ENCODE data around the gene OR5L1. TPM values are rescaled to one million over a fixed set of nuclear protein-coding genes. Genes with fewer than 3 reads are reported as not detected.

Gene OR5L1
- total RNA-seq (not detected), polyA plus RNA-seq (not detected)

GRCh38 chr11:55811067-55811466 is at the start of gene OR5L1:
Gene OR5L1 (plus strand): TSS chr11:55811367. CDS start chr11:55811467, 100 bp downstream.
- POLR2A ChIA-PET: no interaction called here
- H3K27me3 ChIP-seq (ENCODE audit: insufficient read depth, low read length, poor library complexity, severe bottlenecking): no peaks in the 10 kb centered on the region
- CTCF ChIA-PET: no interaction called here
- H3K36me3 Mint-ChIP-seq: no peaks in the 10 kb centered on the region
- no peak for DNase-seq
- no peak within 1 kb of the TSS for H3K4me3 ChIP-seq (ENCODE audit: low read length)
- peaks cover 8 to 36% (median 19%) of the 10 kb centered on the region in 5 donors for H3K9me3 Mint-ChIP-seq
- H3K9me3 ChIP-seq (ENCODE audit: low read length): no peaks in the 10 kb centered on the region
- no peaks in the 10 kb centered on the region for H3K4me1 ChIP-seq (ENCODE audit: insufficient read depth, low read length)
- H3K36me3 ChIP-seq (ENCODE audit: insufficient read depth, low read length): no peaks in the 10 kb centered on the region
- no peak within 1 kb of the TSS for H3K27ac ChIP-seq (ENCODE audit: low read depth, low read length)
- no peaks in the 10 kb centered on the region for H3K4me1 Mint-ChIP-seq
- H3K4me3 Mint-ChIP-seq: no peak within 1 kb of the TSS
- peaks cover 0 to 1% of the 10 kb centered on the region in 2 donors for H3K27me3 Mint-ChIP-seq
- H3K27ac Mint-ChIP-seq: no peak within 1 kb of the TSS

GRCh38 chr11:55773138-55773537 is 38.0 kb upstream of the OR5L1 start, which contains the start of gene OR5D13:
Gene OR5D13 (plus strand): TSS chr11:55773438. CDS start chr11:55773438, 0 bp downstream.
- Histone ChIP-seq H3K36me3 (ENCODE audit: insufficient read depth, low read length) (no peaks in the 10 kb centered on the region), H3K9me3 (ENCODE audit: low read length) (no peaks in the 10 kb centered on the region), H3K4me1 (ENCODE audit: insufficient read depth, low read length) (no peaks in the 10 kb centered on the region), H3K27me3 (ENCODE audit: insufficient read depth, low read length, poor library complexity, severe bottlenecking) (no peaks in the 10 kb centered on the region), H3K27ac (ENCODE audit: low read depth, low read length) (no peak within 1 kb of the TSS), H3K4me3 (ENCODE audit: low read length) (no peak within 1 kb of the TSS)
- no peaks in the 10 kb centered on the region for H3K4me1 Mint-ChIP-seq
- H3K36me3 Mint-ChIP-seq: no peaks in the 10 kb centered on the region
- H3K27me3 Mint-ChIP-seq: no peaks in the 10 kb centered on the region
- H3K9me3 Mint-ChIP-seq: peaks cover 8 to 12% (median 9%) of the 10 kb centered on the region in 5 donors
- ChIA-PET CTCF (no interaction called here), POLR2A (no interaction called here)
- no peak within 1 kb of the TSS for H3K27ac Mint-ChIP-seq
- no peak within 1 kb of the TSS for H3K4me3 Mint-ChIP-seq
- no peak for DNase-seq

GRCh38 chr11:55791606-55792005 is 19.6 kb upstream of the OR5L1 start:
- peaks cover under 1 to 44% (median 10%) of the 10 kb centered on the region in 5 donors for H3K9me3 Mint-ChIP-seq

GRCh38 chr11:55793321-55793720 is 17.8 kb upstream of the OR5L1 start:
- ChIA-PET POLR2A (no interaction called here), CTCF (no interaction called here)
- Mint-ChIP-seq H3K4me1 (no peaks in the 10 kb centered on the region), H3K9me3 (peaks cover 0 to 37% (median 7%) of the 10 kb centered on the region in 5 donors), H3K27ac (no peak overlapping the region), H3K36me3 (no peaks in the 10 kb centered on the region), H3K4me3 (no peak overlapping the region), H3K27me3 (no peaks in the 10 kb centered on the region)
- no peak for DNase-seq
- H3K27ac ChIP-seq (ENCODE audit: low read depth, low read length): no peak overlapping the region
- H3K9me3 ChIP-seq (ENCODE audit: low read length): no peaks in the 10 kb centered on the region
- H3K4me3 ChIP-seq (ENCODE audit: low read length): no peak overlapping the region
- H3K27me3 ChIP-seq (ENCODE audit: insufficient read depth, low read length, poor library complexity, severe bottlenecking): no peaks in the 10 kb centered on the region
- no peaks in the 10 kb centered on the region for H3K36me3 ChIP-seq (ENCODE audit: insufficient read depth, low read length)
- H3K4me1 ChIP-seq (ENCODE audit: insufficient read depth, low read length): no peaks in the 10 kb centered on the region

More at GRCh38 chr11:55791606-55792005, 19.6 kb upstream of the OR5L1 start:
- Histone ChIP-seq H3K9me3 (ENCODE audit: low read length) (no peaks in the 10 kb centered on the region), H3K27ac (ENCODE audit: low read depth, low read length) (no peak overlapping the region), H3K27me3 (ENCODE audit: insufficient read depth, low read length, poor library complexity, severe bottlenecking) (no peaks in the 10 kb centered on the region), H3K36me3 (ENCODE audit: insufficient read depth, low read length) (no peaks in the 10 kb centered on the region), H3K4me3 (ENCODE audit: low read length) (no peak overlapping the region), H3K4me1 (ENCODE audit: insufficient read depth, low read length) (no peaks in the 10 kb centered on the region)
- H3K27ac Mint-ChIP-seq: no peak overlapping the region
- no peaks in the 10 kb centered on the region for H3K4me1 Mint-ChIP-seq
- H3K4me3 Mint-ChIP-seq: no peak overlapping the region
- H3K27me3 Mint-ChIP-seq: no peaks in the 10 kb centered on the region
- CTCF ChIA-PET: no interaction called here
- DNase-seq: no peak
- H3K36me3 Mint-ChIP-seq: no peaks in the 10 kb centered on the region
- POLR2A ChIA-PET: no interaction called here

- Mint-ChIP-seq H3K36me3 (no peaks in the 10 kb centered on the region), H3K9me3 (peaks cover 0 to 45% (median 12%) of the 10 kb centered on the region in 5 donors), H3K4me1 (no peaks in the 10 kb centered on the region), H3K27me3 (no peaks in the 10 kb centered on the region), H3K27ac (no peak within 1 kb of the TSS), H3K4me3 (no peak within 1 kb of the TSS)
- no peaks in the 10 kb centered on the region for H3K27me3 ChIP-seq (ENCODE audit: insufficient read depth, low read length, poor library complexity, severe bottlenecking)
- H3K27ac ChIP-seq (ENCODE audit: low read depth, low read length): no peak within 1 kb of the TSS
- ChIA-PET CTCF (no interaction called here), POLR2A (no interaction called here)
- H3K9me3 ChIP-seq (ENCODE audit: low read length): no peaks in the 10 kb centered on the region
- H3K4me3 ChIP-seq (ENCODE audit: low read length): no peak within 1 kb of the TSS
- no peaks in the 10 kb centered on the region for H3K4me1 ChIP-seq (ENCODE audit: insufficient read depth, low read length)
- no peak for DNase-seq
- H3K36me3 ChIP-seq (ENCODE audit: insufficient read depth, low read length): no peaks in the 10 kb centered on the region
These were observed 15.9 kb upstream of the OR5L1 start, which contains the start of gene OR5D14 for GRCh38 chr11:55795256-55795655. Gene OR5D14 (plus strand): TSS chr11:55795556. CDS start chr11:55795556, 0 bp downstream.

GRCh38 chr11:55806248-55806647 is 4.9 kb upstream of the OR5L1 start:
- no peak overlapping the region for H3K27ac Mint-ChIP-seq
- Histone ChIP-seq H3K27me3 (ENCODE audit: insufficient read depth, low read length, poor library complexity, severe bottlenecking) (no peaks in the 10 kb centered on the region), H3K9me3 (ENCODE audit: low read length) (no peaks in the 10 kb centered on the region), H3K4me3 (ENCODE audit: low read length) (no peak overlapping the region), H3K4me1 (ENCODE audit: insufficient read depth, low read length) (no peaks in the 10 kb centered on the region), H3K27ac (ENCODE audit: low read depth, low read length) (no peak overlapping the region), H3K36me3 (ENCODE audit: insufficient read depth, low read length) (no peaks in the 10 kb centered on the region)
- DNase-seq: no peak
- H3K4me1 Mint-ChIP-seq: no peaks in the 10 kb centered on the region
- H3K36me3 Mint-ChIP-seq: no peaks in the 10 kb centered on the region
- H3K9me3 Mint-ChIP-seq: peaks cover 8 to 36% (median 14%) of the 10 kb centered on the region in 5 donors
- H3K4me3 Mint-ChIP-seq: no peak overlapping the region
- ChIA-PET POLR2A (no interaction called here), CTCF (no interaction called here)
- H3K27me3 Mint-ChIP-seq: no peaks in the 10 kb centered on the region

- Mint-ChIP-seq H3K27me3 (peaks cover 0 to 1% of the 10 kb centered on the region in 2 donors), H3K36me3 (no peaks in the 10 kb centered on the region), H3K9me3 (peaks cover 11 to 39% (median 24%) of the 10 kb centered on the region in 5 donors), H3K4me3 (no peak within 1 kb of the TSS), H3K4me1 (no peaks in the 10 kb centered on the region), H3K27ac (peak within 1 kb of the TSS in 1 of 8 donors; percentile 70)
- Histone ChIP-seq H3K4me1 (ENCODE audit: insufficient read depth, low read length) (no peaks in the 10 kb centered on the region), H3K27me3 (ENCODE audit: insufficient read depth, low read length, poor library complexity, severe bottlenecking) (no peaks in the 10 kb centered on the region), H3K27ac (ENCODE audit: low read depth, low read length) (no peak within 1 kb of the TSS), H3K9me3 (ENCODE audit: low read length) (peaks cover 8% of the 10 kb centered on the region), H3K36me3 (ENCODE audit: insufficient read depth, low read length) (no peaks in the 10 kb centered on the region), H3K4me3 (ENCODE audit: low read length) (no peak within 1 kb of the TSS)
- CTCF ChIA-PET: no interaction called here
- no peak for DNase-seq
- POLR2A ChIA-PET: no interaction called here
These were observed 8.2 kb downstream of the OR5L1 start, which contains the start of gene OR5D18 for GRCh38 chr11:55819330-55819729. Gene OR5D18 (plus strand): TSS chr11:55819630. CDS start chr11:55819630, 0 bp downstream.

- no peak within 1 kb of the TSS for H3K4me3 ChIP-seq (ENCODE audit: low read length)
- DNase-seq: no peak
- H3K27ac Mint-ChIP-seq: no peak within 1 kb of the TSS
- H3K4me3 Mint-ChIP-seq: no peak within 1 kb of the TSS
- no peak within 1 kb of the TSS for H3K27ac ChIP-seq (ENCODE audit: low read depth, low read length)
- H3K36me3 ChIP-seq (ENCODE audit: insufficient read depth, low read length): no peaks in the 10 kb centered on the region
- no peaks in the 10 kb centered on the region for H3K36me3 Mint-ChIP-seq
- no peaks in the 10 kb centered on the region for H3K9me3 ChIP-seq (ENCODE audit: low read length)
- CTCF ChIA-PET: no interaction called here
- POLR2A ChIA-PET: no interaction called here
- no peaks in the 10 kb centered on the region for H3K4me1 Mint-ChIP-seq
- no peaks in the 10 kb centered on the region for H3K4me1 ChIP-seq (ENCODE audit: insufficient read depth, low read length)
- no peaks in the 10 kb centered on the region for H3K27me3 Mint-ChIP-seq
- H3K27me3 ChIP-seq (ENCODE audit: insufficient read depth, low read length, poor library complexity, severe bottlenecking): no peaks in the 10 kb centered on the region
- peaks cover 3 to 22% (median 9%) of the 10 kb centered on the region in 5 donors for H3K9me3 Mint-ChIP-seq
These were observed 15.8 kb downstream of the OR5L1 start, which contains the start of gene OR5L2 for GRCh38 chr11:55826919-55827318. Gene OR5L2 (plus strand): TSS chr11:55827219. CDS start chr11:55827219, 0 bp downstream.
